Keratinocyte (primary cell): ENCODE results near the gene PEX10. TPM values are rescaled to one million over a fixed set of nuclear protein-coding genes. Genes with fewer than 3 reads are reported as not detected.

ENCODE experiments used
- DNase-seq: peaks from one replicate; pipeline ENCODE4 v3.0.0-alpha.2; 2011; ENCODE audit warnings: low read depth, missing footprints, low spot score
- FAIRE-seq: peaks from 2 replicates; lab custom pipeline; 2011; peaks lifted over from hg19 to GRCh38; lab: Jason Lieb, UNC
- H2AFZ ChIP-seq: 2 replicates; pipeline ENCODE4 v1.6.0; 2012; ENCODE audit warnings: low read length, control low read depth, inconsistent platforms; ENCODE audit not compliant: control insufficient read depth
- H3K27ac ChIP-seq: 2 replicates; pipeline ENCODE4 v1.5.1; 2011; ENCODE audit warnings: low read length; ENCODE audit not compliant: control insufficient read depth, insufficient read depth
- H3K27me3 ChIP-seq: 3 replicates; pipeline ENCODE4 v1.6.0; 2011; ENCODE audit warnings: low read length; ENCODE audit not compliant: control insufficient read depth, insufficient read depth; ENCODE audit errors: extremely low read depth
- H3K36me3 ChIP-seq, 2 experiments: 2 replicates in 1 of 2; 3 replicates in 1 of 2; pipeline ENCODE4 v1.5.1; 2011; ENCODE audit warnings: low read length in 2 of 2, mild to moderate bottlenecking in 1 of 2; ENCODE audit not compliant: control insufficient read depth in 2 of 2, insufficient read depth in 2 of 2; ENCODE audit errors: extremely low read depth in 1 of 2
- H3K4me1 ChIP-seq: 3 replicates; pipeline ENCODE4 v1.5.1; 2011; ENCODE audit warnings: low read length; ENCODE audit not compliant: control insufficient read depth, insufficient read depth; ENCODE audit errors: extremely low read depth
- H3K4me2 ChIP-seq: 3 replicates; pipeline ENCODE4 v1.6.0; 2011; ENCODE audit warnings: low read depth, low read length; ENCODE audit not compliant: control insufficient read depth, insufficient read depth; ENCODE audit errors: extremely low read depth
- H3K4me3 ChIP-seq, 3 experiments: fragments of 200-600 bp in 1 of 3; sonication (generic) in 1 of 3; 2 replicates in 2 of 3; 3 replicates in 1 of 3; pipeline ENCODE4 v1.5.1; 2011 to 2016; ENCODE audit warnings: low read length in 3 of 3, mild to moderate bottlenecking in 3 of 3, control low read depth in 2 of 3, inconsistent platforms in 1 of 3, low read depth in 1 of 3, mixed read lengths in 1 of 3, mixed run types in 1 of 3, moderate library complexity in 1 of 3; ENCODE audit not compliant: control insufficient read depth in 2 of 3, insufficient read depth in 2 of 3; ENCODE audit errors: extremely low read depth in 1 of 3
- H3K79me2 ChIP-seq: 2 replicates; pipeline ENCODE4 v1.6.0; 2012; ENCODE audit warnings: low read length; ENCODE audit not compliant: control insufficient read depth, insufficient read depth
- H3K9ac ChIP-seq: 3 replicates; pipeline ENCODE4 v1.6.0; 2011; ENCODE audit warnings: low read length; ENCODE audit not compliant: control insufficient read depth, insufficient read depth; ENCODE audit errors: extremely low read depth
- H3K9me1 ChIP-seq: 3 replicates; pipeline ENCODE4 v1.6.0; 2011; ENCODE audit warnings: low read length; ENCODE audit not compliant: control insufficient read depth, insufficient read depth; ENCODE audit errors: extremely low read depth
- H3K9me3 ChIP-seq: 2 replicates; pipeline ENCODE4 v1.5.1; 2012; ENCODE audit warnings: low read depth, low read length; ENCODE audit not compliant: control insufficient read depth
- H4K20me1 ChIP-seq: 3 replicates; pipeline ENCODE4 v1.6.0; 2011; ENCODE audit warnings: low read length; ENCODE audit not compliant: control insufficient read depth, insufficient read depth; ENCODE audit errors: extremely low read depth
- CTCF ChIP-seq, 3 experiments: IDR thresholded peaks in 1 of 3; conservative IDR thresholded peaks in 1 of 3; optimal IDR thresholded peaks in 1 of 3; 2 replicates in 2 of 3; 3 replicates in 1 of 3; pipeline versions ENCODE3 to v1.5.1; 2011; ENCODE audit warnings: low read length in 3 of 3, mild to moderate bottlenecking in 3 of 3, moderate library complexity in 2 of 3, control low read depth in 1 of 3, inconsistent platforms in 1 of 3; ENCODE audit not compliant: insufficient read depth in 2 of 3; ENCODE audit errors: extremely low read depth in 1 of 3
- EZH2 ChIP-seq: IDR thresholded peaks from one replicate; pipeline ENCODE4 v1.6.1; 2012; ENCODE audit warnings: inconsistent platforms, mild to moderate bottlenecking, low read length, moderate library complexity
- dilution Hi-C: fragments of 300-500 bp; cut with MboI; formaldehyde crosslinking; loops from one replicate; pipeline ENCODE4 v1.7.0; 2020; ENCODE audit warnings: low sequenced_read_pairs; ENCODE audit not compliant: extremely low pct_ligation_motif_present
- polyA plus RNA-seq, 5 experiments: library from polyadenylated mRNA; depleted of rRNA in 3 of 5; stranded (reverse) in 3 of 5; stranded (forward) in 1 of 5; unstranded in 1 of 5; fragments of >200 nt; gene quantifications; 1 replicate in 1 of 5; 2 replicates in 3 of 5; 3 replicates in 1 of 5; pipeline versions ENCODE4 v1.2.1 to v1.2.3, GENCODE V29; 2011 to 2012; ENCODE audit warnings: missing spikeins in 2 of 5, low read depth in 1 of 5, low replicate concordance in 1 of 5

The PEX10 gene
- polyA plus RNA-seq, 1 donor (not counting 4 experiments of a cell fraction or from before 2014, with no cell fraction given), result 13.8 TPM

GRCh38 chr1:2438038-2438437 is 25.7 kb upstream of the PEX10 start:
- FAIRE-seq (no peak), DNase-seq (no peak)
- Histone ChIP-seq H3K4me1 (peaks cover 8% of the 10 kb centered on the region), H3K9me1 (no peaks in the 10 kb centered on the region), H2AFZ (no peak overlapping the region), H4K20me1 (peaks cover 54% of the 10 kb centered on the region), H3K9ac (no peak overlapping the region), H3K9me3 (no peaks in the 10 kb centered on the region), H3K27ac (no peak overlapping the region), H3K4me2 (no peak overlapping the region), H3K4me3 (no peak overlapping the region), H3K27me3 (no peaks in the 10 kb centered on the region), H3K79me2 (peaks cover 95% of the 10 kb centered on the region), H3K36me3 (peaks cover 30 to 34% of the 10 kb centered on the region in 2 experiments)
- dilution Hi-C loops, result no loop called here
- TF ChIP-seq EZH2 (no peak), CTCF (optimal IDR thresholded peaks at IDR 0.05 in 1 of 3, IDR thresholded peaks at IDR 0.05 in 1 of 3, conservative IDR thresholded peaks at IDR 0.05 in 1 of 3; ENCODE audit: extremely low read depth in 1 of 3, insufficient read depth in 2 of 3, low read length in 3 of 3) (no peak)

GRCh38 chr1:2437617-2438016 is 25.3 kb upstream of the PEX10 start:
- Histone ChIP-seq H3K9ac (no peak overlapping the region), H3K27me3 (no peaks in the 10 kb centered on the region), H3K4me2 (no peak overlapping the region), H3K36me3 (peaks cover 33 to 34% of the 10 kb centered on the region in 2 experiments), H3K9me1 (no peaks in the 10 kb centered on the region), H3K9me3 (no peaks in the 10 kb centered on the region), H3K4me1 (peaks cover 4% of the 10 kb centered on the region), H4K20me1 (peaks cover 54% of the 10 kb centered on the region), H3K27ac (no peak overlapping the region), H3K79me2 (peaks cover 95% of the 10 kb centered on the region), H2AFZ (no peak overlapping the region), H3K4me3 (no peak overlapping the region)
- TF ChIP-seq CTCF (optimal IDR thresholded peaks at IDR 0.05 in 1 of 3, IDR thresholded peaks at IDR 0.05 in 1 of 3, conservative IDR thresholded peaks at IDR 0.05 in 1 of 3; ENCODE audit: extremely low read depth in 1 of 3, insufficient read depth in 2 of 3, low read length in 3 of 3) (no peak), EZH2 (no peak)
- no peak for FAIRE-seq
- DNase-seq, result no peak
- dilution Hi-C loops, result no loop called here
